Thoracic aorta (tissue), 2 donors: ENCODE results near the gene VPS4B. TPM values are rescaled to one million over a fixed set of nuclear protein-coding genes. Genes with fewer than 3 reads are reported as not detected.

Experiments used
- ATAC-seq: fragments of 150-250 bp; one replicate; pipeline ENCODE4 v1.8.0; 2017; ENCODE audit warnings: low read depth; ENCODE audit not compliant: insufficient number of reproducible peaks, low FRiP score
- DNase-seq: peaks from one replicate; pipeline ENCODE4 v3.0.0-alpha.2; 2020; ENCODE audit warnings: low spot score
- H3K27ac ChIP-seq, 2 donors: fragments of 200-600 bp; sonication (generic); 1 replicate in 1 of 2; 2 replicates in 1 of 2; pipeline ENCODE4 v1.5.1; 2016; ENCODE audit warnings: mild to moderate bottlenecking in 2 of 2, moderate library complexity in 2 of 2
- H3K27me3 ChIP-seq: fragments of 200-600 bp; sonication (generic); replicated peaks from 2 replicates; pipeline ENCODE4 v1.6.0; 2016; ENCODE audit warnings: mild to moderate bottlenecking; ENCODE audit not compliant: insufficient read depth
- H3K36me3 ChIP-seq: fragments of 200-600 bp; sonication (generic); one replicate; pipeline ENCODE4 v1.5.1; 2016
- H3K4me1 ChIP-seq, 2 donors: fragments of 200-600 bp; sonication (generic); 1 replicate in 1 of 2; 2 replicates in 1 of 2; pipeline versions ENCODE4 v1.5.1 to v1.6.0; 2016; ENCODE audit warnings: low read depth in 2 of 2, mild to moderate bottlenecking in 1 of 2; ENCODE audit not compliant: control insufficient read depth in 1 of 2
- H3K4me3 ChIP-seq: fragments of 200-600 bp; sonication (generic); 2 replicates; pipeline ENCODE4 v1.5.1; 2016; ENCODE audit warnings: mild to moderate bottlenecking
- H3K9me3 ChIP-seq: fragments of 200-600 bp; sonication (generic); 2 replicates; pipeline ENCODE4 v1.5.1; 2016
- CTCF ChIP-seq: fragments of 200-600 bp; sonication (generic); IDR thresholded peaks from one replicate; pipeline ENCODE4 v1.5.1; 2019; ENCODE audit warnings: antibody characterized with exemption
- total RNA-seq, 2 donors: library from RNA; depleted of rRNA; stranded (reverse); fragments of >200 nt; gene quantifications; one replicate each; pipeline versions ENCODE4 v1.1.0 to v1.2.3, GENCODE V29; 2016

Gene VPS4B
- total RNA-seq, 2 donors from 2014 or later = 25.5 to 49.9 TPM

GRCh38 chr18:63451799-63452660 is 29.8 kb upstream of the VPS4B start:
- peaks cover 0 to 9% of the 10 kb centered on the region in 2 donors for H3K4me1 ChIP-seq
- H3K27ac ChIP-seq = no peak overlapping the region
- no peak for TF ChIP-seq CTCF
- no peak for DNase-seq
- no peaks in the 10 kb centered on the region for H3K9me3 ChIP-seq
- H3K36me3 ChIP-seq = no peaks in the 10 kb centered on the region
- no peak for ATAC-seq
- no peak overlapping the region for H3K4me3 ChIP-seq
- H3K27me3 ChIP-seq = no peaks in the 10 kb centered on the region

GRCh38 chr18:63449426-63449825 is 27.1 kb upstream of the VPS4B start:
- TF ChIP-seq CTCF = no peak
- no peak for DNase-seq
- H3K27ac ChIP-seq = no peak overlapping the region
- peaks cover 0 to 9% of the 10 kb centered on the region in 2 donors for H3K4me1 ChIP-seq
- no peak overlapping the region for H3K4me3 ChIP-seq
- H3K36me3 ChIP-seq = no peaks in the 10 kb centered on the region
- H3K27me3 ChIP-seq = no peaks in the 10 kb centered on the region
- H3K9me3 ChIP-seq = no peaks in the 10 kb centered on the region
- no peak for ATAC-seq

- H3K27ac ChIP-seq = no peak overlapping the region
- H3K4me1 ChIP-seq = peaks cover 0 to under 1% of the 10 kb centered on the region in 2 donors
- no peaks in the 10 kb centered on the region for H3K36me3 ChIP-seq
- no peak for TF ChIP-seq CTCF
- no peaks in the 10 kb centered on the region for H3K27me3 ChIP-seq
- DNase-seq (no peak), ATAC-seq (no peak)
- no peak overlapping the region for H3K4me3 ChIP-seq
- H3K9me3 ChIP-seq = no peaks in the 10 kb centered on the region
Measured at GRCh38 chr18:63447066-63447465, 24.8 kb upstream of the VPS4B start.

GRCh38 chr18:63446266-63446665 is 24.0 kb upstream of the VPS4B start:
- H3K4me3 ChIP-seq = no peak overlapping the region
- no peaks in the 10 kb centered on the region for H3K9me3 ChIP-seq
- DNase-seq (no peak), ATAC-seq (no peak)
- no peaks in the 10 kb centered on the region for H3K4me1 ChIP-seq
- H3K27ac ChIP-seq = no peak overlapping the region
- no peak for TF ChIP-seq CTCF
- H3K36me3 ChIP-seq = no peaks in the 10 kb centered on the region
- no peaks in the 10 kb centered on the region for H3K27me3 ChIP-seq

GRCh38 chr18:63445037-63445436 is 22.8 kb upstream of the VPS4B start:
- no peak for TF ChIP-seq CTCF
- H3K4me1 ChIP-seq = no peaks in the 10 kb centered on the region
- no peak for DNase-seq
- no peak overlapping the region for H3K4me3 ChIP-seq
- no peak for ATAC-seq
- no peaks in the 10 kb centered on the region for H3K9me3 ChIP-seq
- no peak overlapping the region for H3K27ac ChIP-seq
- H3K27me3 ChIP-seq = no peaks in the 10 kb centered on the region
- no peaks in the 10 kb centered on the region for H3K36me3 ChIP-seq
